ENCODE data around the gene FGF12.

GRCh38 chr3:192620275-192620674, 107.1 kb downstream of the FGF12 start:
- TF ChIP-seq ZNF274 (IDR thresholded peaks at IDR 0.05; ENCODE audit: low read depth, low read length): no peak
- no peak for TF ChIP-seq YY1 (IDR thresholded peaks at IDR 0.05; ENCODE audit: insufficient read depth, insufficient read length)
- TF ChIP-seq SUZ12 (IDR thresholded peaks at IDR 0.05; ENCODE audit: extremely low read depth, insufficient read depth, insufficient read length): no peak
